ENCODE results near the gene WNT6.

WNT6 gene

GRCh38 chr2:218894151-218894879 is 34.7 kb downstream of the WNT6 start:
- peak; percentile 73 for DNase-seq

GRCh38 chr2:218894880-218895157 is 35.2 kb downstream of the WNT6 start:
- no peak for DNase-seq

GRCh38 chr2:218895326-218895725 is 35.7 kb downstream of the WNT6 start:
- DNase-seq, result peak; percentile 37

- DNase-seq, result no peak
Measured at GRCh38 chr2:218895759-218896500, 36.3 kb downstream of the WNT6 start.

GRCh38 chr2:218896501-218897393 is 37.1 kb downstream of the WNT6 start:
- no peak for DNase-seq

GRCh38 chr2:218897394-218898108 is 37.9 kb downstream of the WNT6 start:
- DNase-seq, result no peak

GRCh38 chr2:218898109-218898878 is 38.7 kb downstream of the WNT6 start:
- DNase-seq, result peak; percentile 78

- peak; percentile 34 for DNase-seq
Measured at GRCh38 chr2:218899147-218899546, 39.5 kb downstream of the WNT6 start.

GRCh38 chr2:218902427-218902826 is 42.8 kb downstream of the WNT6 start:
- no peak for DNase-seq

- no peak for DNase-seq
Measured at GRCh38 chr2:218904176-218904575, 44.6 kb downstream of the WNT6 start.

- peak; percentile 98 for DNase-seq
Measured at GRCh38 chr2:218908721-218909619, 49.4 kb downstream of the WNT6 start.

- DNase-seq, result no peak
Measured at GRCh38 chr2:218910741-218911140, 51.1 kb downstream of the WNT6 start.

- DNase-seq, result no peak
Measured at GRCh38 chr2:218920504-218920903, 60.9 kb downstream of the WNT6 start.

Measured in NCI-H82 (cell line).